ENCODE data around the gene SRM. TPM values are rescaled to one million over a fixed set of nuclear protein-coding genes. Genes with fewer than 3 reads are reported as not detected.

Gene SRM
- total and polyA plus RNA-seq, 2 donors (not counting 1 experiment from before 2014, with no cell fraction given) = 38.9 to 79.2 TPM

DNA sequence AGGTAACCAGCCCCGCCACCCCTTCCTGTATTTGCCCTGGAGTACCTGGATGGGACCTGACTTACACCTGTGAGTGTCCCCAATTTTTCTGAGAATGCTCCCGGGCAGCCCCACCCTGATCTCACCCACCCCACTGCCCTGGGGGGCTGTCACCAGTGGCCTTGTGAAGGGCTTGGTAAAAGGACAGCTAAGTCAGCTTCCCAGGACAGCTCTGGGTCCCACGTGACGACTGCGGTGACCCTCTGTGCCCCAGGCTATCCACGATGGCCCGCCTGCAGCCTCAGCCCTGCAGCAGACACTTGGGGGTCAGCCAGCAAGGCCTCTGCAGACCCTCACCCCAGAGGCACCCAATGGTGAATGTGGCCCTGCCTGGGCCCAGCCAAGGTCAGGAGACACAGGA, 5.6 kb downstream of the SRM start:
- Mint-ChIP-seq H3K9me3 (ENCODE audit: insufficient read depth) (no peaks in the 10 kb centered on the region), H3K4me3 (no peak overlapping the region), H3K27me3 (no peaks in the 10 kb centered on the region), H3K4me1 (peaks cover 19% of the 10 kb centered on the region), H3K27ac (no peak overlapping the region)
- DNase-seq (no peak), ATAC-seq (ENCODE audit: low read depth) (no peak)
- H2AFZ ChIP-seq (ENCODE audit: insufficient read depth, low read depth, low read length, poor library complexity, severe bottlenecking) = no peak overlapping the region
- H3K4me3 ChIP-seq (ENCODE audit: control extremely low read depth in 1 of 5, extremely low read depth in 1 of 5, insufficient read depth in 1 of 5, low read depth in 2 of 5, low read length in 4 of 5) = no peak overlapping the region
- no peak overlapping the region for H3K27ac ChIP-seq (ENCODE audit: low read length in 2 of 2)
- H3K4me2 ChIP-seq (replicated peaks; ENCODE audit: low read depth, low read length, poor library complexity, severe bottlenecking) = no peak overlapping the region
- H3K4me1 ChIP-seq (ENCODE audit: control insufficient read depth in 2 of 2, insufficient read depth in 2 of 2, low read length in 2 of 2) = peaks cover 8 to 15% of the 10 kb centered on the region in 2 donors
- H3K9ac ChIP-seq (ENCODE audit: low read length) = no peak overlapping the region
- H3K79me2 ChIP-seq (ENCODE audit: control insufficient read depth, insufficient read depth, low read length) = peaks cover 9% of the 10 kb centered on the region
- H3K27me3 ChIP-seq (replicated peaks in 1 of 4; ENCODE audit: control extremely low read depth in 1 of 4, control insufficient read depth in 3 of 4, insufficient read depth in 4 of 4, low read length in 3 of 4) = no peaks in the 10 kb centered on the region
- H3K9me3 ChIP-seq (ENCODE audit: control extremely low read depth in 1 of 3, control insufficient read depth in 2 of 3, insufficient read depth in 1 of 3, low read length in 2 of 3) = no peaks in the 10 kb centered on the region
- POLR2A ChIA-PET = no interaction called here
- peaks cover 0 to 6% of the 10 kb centered on the region in 2 experiments for H3K36me3 ChIP-seq (replicated peaks in 1 of 2; ENCODE audit: control extremely low read depth in 1 of 2, control insufficient read depth in 1 of 2, extremely low read depth in 1 of 2, insufficient read depth in 2 of 2, low read length in 1 of 2)
- H4K20me1 ChIP-seq (ENCODE audit: control insufficient read depth, insufficient read depth, low read length, poor library complexity, severe bottlenecking) = peaks cover 6% of the 10 kb centered on the region
- CTCF ChIA-PET = interaction anchor here (1.4 kb wide), 1 partner anchor 17 kb away, joined by 6 read pairs; no protein-coding TSS in a partner anchor
- WGBS (ENCODE audit: insufficient coverage) = 95% methylated on average over 6 of the region's 7 CpGs
- TF ChIP-seq CTCF (IDR thresholded peaks at IDR 0.05) (no peak), EZH2 (IDR thresholded peaks at IDR 0.05; ENCODE audit: borderline replicate concordance, insufficient read depth, low read depth, low read length, poor library complexity, severe bottlenecking) (no peak)
- intact Hi-C loops (cut with micrococcal nuclease) = no loop called here

- Histone ChIP-seq H3K79me2 (ENCODE audit: control insufficient read depth, insufficient read depth, low read length) (peaks cover 5% of the 10 kb centered on the region), H3K9ac (ENCODE audit: low read length) (no peak overlapping the region), H3K27me3 (replicated peaks in 1 of 4; ENCODE audit: control extremely low read depth in 1 of 4, control insufficient read depth in 3 of 4, insufficient read depth in 4 of 4, low read length in 3 of 4) (no peaks in the 10 kb centered on the region), H3K4me2 (replicated peaks; ENCODE audit: low read depth, low read length, poor library complexity, severe bottlenecking) (no peak overlapping the region), H3K9me3 (ENCODE audit: control extremely low read depth in 1 of 3, control insufficient read depth in 2 of 3, insufficient read depth in 1 of 3, low read length in 2 of 3) (no peaks in the 10 kb centered on the region), H4K20me1 (ENCODE audit: control insufficient read depth, insufficient read depth, low read length, poor library complexity, severe bottlenecking) (peaks cover 3% of the 10 kb centered on the region), H3K4me1 (ENCODE audit: control insufficient read depth in 2 of 2, insufficient read depth in 2 of 2, low read length in 2 of 2) (peaks cover 3 to 11% of the 10 kb centered on the region in 2 donors), H2AFZ (ENCODE audit: insufficient read depth, low read depth, low read length, poor library complexity, severe bottlenecking) (no peak overlapping the region), H3K36me3 (replicated peaks in 1 of 2; ENCODE audit: control extremely low read depth in 1 of 2, control insufficient read depth in 1 of 2, extremely low read depth in 1 of 2, insufficient read depth in 2 of 2, low read length in 1 of 2) (peaks cover 0 to 6% of the 10 kb centered on the region in 2 experiments), H3K27ac (ENCODE audit: low read length in 2 of 2) (no peak overlapping the region), H3K4me3 (ENCODE audit: control extremely low read depth in 1 of 5, extremely low read depth in 1 of 5, insufficient read depth in 1 of 5, low read depth in 2 of 5, low read length in 4 of 5) (no peak overlapping the region)
- intact Hi-C loops (cut with micrococcal nuclease) = no loop called here
- ChIA-PET POLR2A (no interaction called here), CTCF (interaction anchor here (1.4 kb wide), 1 partner anchor 16 kb away, joined by 6 read pairs; no protein-coding TSS in a partner anchor)
- Mint-ChIP-seq H3K9me3 (ENCODE audit: insufficient read depth) (no peaks in the 10 kb centered on the region), H3K27ac (no peak overlapping the region), H3K4me3 (no peak overlapping the region), H3K4me1 (peaks cover 15% of the 10 kb centered on the region), H3K27me3 (no peaks in the 10 kb centered on the region)
- WGBS (ENCODE audit: insufficient coverage) = 77% methylated on average over 8 of the region's 10 CpGs
- ATAC-seq (ENCODE audit: low read depth) (no peak), DNase-seq (no peak)
- TF ChIP-seq CTCF (IDR thresholded peaks at IDR 0.05) (no peak), EZH2 (IDR thresholded peaks at IDR 0.05; ENCODE audit: borderline replicate concordance, insufficient read depth, low read depth, low read length, poor library complexity, severe bottlenecking) (no peak)
Measured at GRCh38 chr1:11053758-11054137, 6.1 kb downstream of the SRM start.
